GM19455 (cell line): ENCODE data around the gene P2RX7.
"Not testable (repeated sequence)": the region's sequence is repeated elsewhere in the genome, so short reads cannot be mapped to it uniquely, and the experiment has no call there.

Experiments used
- ATAC-seq: cut with Tn5 transposase; IDR thresholded peaks from one replicate; pipeline ENCODE4 v1.9.1; 2021; ENCODE audit not compliant: unreplicated experiment

Gene P2RX7

DNA sequence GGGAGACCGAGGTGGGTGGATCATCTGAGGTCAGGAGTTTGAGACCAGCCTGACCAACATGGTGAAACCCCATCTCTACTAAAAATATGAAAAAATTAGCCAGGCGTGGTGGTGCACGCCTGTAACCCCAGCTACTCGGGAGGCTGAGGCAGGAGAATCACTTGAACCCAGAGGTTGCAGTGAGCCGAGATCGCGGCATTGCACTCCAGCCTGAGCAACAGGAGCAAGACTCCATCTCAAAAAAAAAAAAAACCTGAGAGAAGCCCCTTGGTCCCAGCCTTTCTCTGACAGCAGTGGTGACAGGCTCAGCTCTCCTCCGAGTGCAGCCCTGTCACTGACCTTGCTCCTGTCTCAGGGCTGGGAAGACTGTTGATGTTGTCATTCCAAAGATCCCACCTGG is 94.2 kb downstream of the P2RX7 start:
- peak; percentile 6 for ATAC-seq

DNA sequence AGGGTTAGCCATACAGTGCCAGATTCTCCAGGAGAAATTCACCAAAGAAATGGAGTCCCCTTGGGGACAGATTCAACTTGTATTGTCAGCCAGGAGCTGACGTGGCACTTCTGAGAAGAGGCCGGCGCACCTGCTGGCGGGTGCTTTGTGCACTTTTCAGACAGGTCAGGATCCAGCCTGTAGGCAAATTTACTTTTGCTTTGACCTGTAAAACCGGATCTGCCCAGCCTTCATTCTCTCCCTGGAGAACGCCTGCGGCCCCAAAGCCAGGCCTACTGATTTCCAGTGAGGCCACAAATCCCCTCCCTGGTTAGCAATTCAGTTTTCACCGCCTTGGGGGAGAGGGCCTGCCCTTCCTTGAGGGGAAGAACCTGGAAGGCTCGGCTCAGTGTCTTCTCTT is 94.6 kb downstream of the P2RX7 start:
- peak; percentile 70 for ATAC-seq

DNA sequence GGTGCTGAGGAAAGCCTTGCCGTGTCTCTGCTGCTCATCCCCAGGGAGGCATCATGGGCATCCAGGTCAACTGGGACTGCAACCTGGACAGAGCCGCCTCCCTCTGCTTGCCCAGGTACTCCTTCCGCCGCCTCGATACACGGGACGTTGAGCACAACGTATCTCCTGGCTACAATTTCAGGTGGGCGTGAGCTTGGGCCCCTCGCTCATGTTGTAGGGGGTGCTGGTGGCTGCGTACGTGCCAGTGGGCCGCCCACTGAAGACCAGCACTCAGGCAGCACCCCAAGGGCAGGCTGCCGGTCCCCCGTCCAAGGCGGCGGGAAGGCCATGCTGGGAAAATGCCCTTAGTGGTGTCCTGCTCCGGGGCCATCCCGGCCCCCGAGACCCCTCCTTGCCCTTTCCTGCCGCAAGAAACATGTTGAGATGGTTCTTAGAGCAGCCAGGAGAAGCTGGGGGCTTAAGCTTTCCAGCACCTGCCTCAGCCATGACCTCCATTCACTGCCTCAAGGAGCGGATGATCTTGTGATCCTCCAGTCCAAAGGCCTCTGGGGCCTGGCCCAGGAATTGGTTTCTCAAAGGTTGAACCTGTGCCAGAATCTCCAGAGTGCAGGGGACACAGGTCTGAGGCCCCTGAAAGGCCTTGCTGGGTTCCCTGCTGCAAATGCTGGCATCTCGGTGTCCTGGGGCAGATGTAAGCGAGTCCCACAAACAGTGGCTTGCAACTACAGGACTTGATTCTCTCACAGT is 96.4 kb downstream of the P2RX7 start:
- ATAC-seq = no peak

DNA sequence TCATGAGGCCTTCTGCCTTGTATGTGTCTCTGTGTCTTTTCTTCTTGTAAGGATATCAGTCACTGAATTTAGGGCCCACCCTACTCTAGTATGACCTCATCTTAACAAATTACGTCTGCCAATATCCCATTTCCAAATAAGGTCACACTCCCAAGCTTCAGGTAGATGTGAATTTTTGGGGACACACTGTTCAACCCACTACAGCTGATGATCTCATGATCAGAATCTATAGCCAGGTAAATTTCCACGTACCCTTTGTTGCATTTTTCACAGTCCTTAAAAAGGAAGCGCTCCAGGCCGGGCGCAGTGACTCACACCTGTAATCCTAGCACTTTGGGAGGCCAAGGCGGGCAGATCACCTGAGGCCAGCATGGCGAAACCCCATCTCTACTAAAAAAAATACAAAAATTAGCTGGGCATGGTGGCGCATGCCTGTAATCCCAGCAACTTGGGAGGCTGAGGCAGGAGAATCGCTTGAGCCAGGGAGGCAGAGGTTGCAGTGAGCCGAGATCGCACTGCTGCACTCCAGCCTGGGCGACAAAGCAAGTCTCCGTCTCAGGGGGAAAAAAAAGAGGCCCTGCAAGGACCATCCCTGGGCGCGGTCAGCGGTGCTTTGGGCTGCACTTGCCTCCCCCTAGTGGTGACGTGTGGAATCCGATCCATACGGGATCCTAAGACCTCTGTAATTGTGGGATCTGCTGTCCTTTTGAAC is 97.3 kb downstream of the P2RX7 start:
- not testable (repeated sequence) for ATAC-seq

DNA sequence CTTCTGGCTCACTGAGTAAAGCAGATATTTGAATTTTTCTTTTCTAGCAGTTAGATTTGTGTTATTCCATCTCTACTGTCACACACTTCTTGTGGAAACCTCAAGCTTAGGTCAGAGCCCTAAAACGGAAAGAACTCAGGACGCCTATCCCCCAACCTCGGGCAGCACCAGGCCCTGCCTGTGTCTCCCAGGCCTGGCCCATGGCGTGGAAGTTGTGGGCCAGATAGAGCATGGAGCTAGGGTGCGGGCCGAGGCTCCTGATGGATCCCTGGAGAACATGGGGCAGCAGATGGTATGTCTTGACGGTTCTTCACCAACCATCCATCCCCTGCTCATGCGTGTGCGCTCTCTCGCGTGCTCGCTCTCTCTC is 97.8 kb downstream of the P2RX7 start:
- ATAC-seq = no peak

DNA sequence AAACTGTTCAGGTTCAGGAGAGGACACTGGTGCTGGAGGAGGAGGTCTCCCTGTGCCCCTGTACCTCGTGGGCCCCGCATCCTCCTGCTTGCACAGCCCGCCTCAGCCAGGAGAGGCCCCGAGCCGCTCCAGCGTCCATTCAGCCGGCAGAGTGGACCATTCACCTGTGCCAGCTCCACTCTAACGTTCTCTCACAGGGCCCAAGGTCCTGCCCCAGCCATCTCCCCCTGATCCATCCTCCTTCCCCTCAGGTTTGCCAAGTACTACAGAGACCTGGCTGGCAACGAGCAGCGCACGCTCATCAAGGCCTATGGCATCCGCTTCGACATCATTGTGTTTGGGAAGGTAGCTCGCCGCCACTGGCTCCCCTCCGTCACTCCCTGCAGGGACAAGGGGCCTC is 99.5 kb downstream of the P2RX7 start:
- no peak for ATAC-seq

DNA sequence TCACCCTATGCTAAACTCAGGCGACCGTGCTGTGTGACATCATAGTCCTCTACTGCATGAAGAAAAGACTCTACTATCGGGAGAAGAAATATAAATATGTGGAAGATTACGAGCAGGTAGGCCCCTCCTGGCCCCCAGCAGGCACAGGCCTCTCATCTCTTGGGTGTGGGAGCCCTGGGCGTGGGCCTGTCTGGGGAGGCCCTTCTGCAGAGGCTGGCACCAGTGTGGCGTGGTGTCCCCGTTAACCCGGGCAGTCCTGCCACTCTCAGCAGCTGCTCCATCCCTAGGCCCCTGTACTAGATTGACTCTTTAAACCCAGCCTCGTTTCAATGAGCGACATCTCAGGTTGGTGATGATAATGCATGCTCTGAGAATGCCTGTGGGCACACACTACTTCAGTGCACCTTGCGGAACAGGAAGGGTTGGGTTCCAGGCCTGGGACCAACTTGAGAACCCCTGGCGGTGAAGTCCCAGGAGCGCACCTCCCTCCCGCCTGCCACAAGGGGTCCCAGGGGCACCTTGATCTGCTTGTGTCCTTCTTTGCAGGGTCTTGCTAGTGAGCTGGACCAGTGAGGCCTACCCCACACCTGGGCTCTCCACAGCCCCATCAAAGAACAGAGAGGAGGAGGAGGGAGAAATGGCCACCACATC is 100.4 kb downstream of the P2RX7 start:
- no peak for ATAC-seq

DNA sequence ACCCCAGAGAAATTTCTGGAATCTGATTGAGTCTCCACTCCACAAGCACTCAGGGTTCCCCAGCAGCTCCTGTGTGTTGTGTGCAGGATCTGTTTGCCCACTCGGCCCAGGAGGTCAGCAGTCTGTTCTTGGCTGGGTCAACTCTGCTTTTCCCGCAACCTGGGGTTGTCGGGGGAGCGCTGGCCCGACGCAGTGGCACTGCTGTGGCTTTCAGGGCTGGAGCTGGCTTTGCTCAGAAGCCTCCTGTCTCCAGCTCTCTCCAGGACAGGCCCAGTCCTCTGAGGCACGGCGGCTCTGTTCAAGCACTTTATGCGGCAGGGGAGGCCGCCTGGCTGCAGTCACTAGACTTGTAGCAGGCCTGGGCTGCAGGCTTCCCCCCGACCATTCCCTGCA is 100.9 kb downstream of the P2RX7 start:
- no peak for ATAC-seq

DNA sequence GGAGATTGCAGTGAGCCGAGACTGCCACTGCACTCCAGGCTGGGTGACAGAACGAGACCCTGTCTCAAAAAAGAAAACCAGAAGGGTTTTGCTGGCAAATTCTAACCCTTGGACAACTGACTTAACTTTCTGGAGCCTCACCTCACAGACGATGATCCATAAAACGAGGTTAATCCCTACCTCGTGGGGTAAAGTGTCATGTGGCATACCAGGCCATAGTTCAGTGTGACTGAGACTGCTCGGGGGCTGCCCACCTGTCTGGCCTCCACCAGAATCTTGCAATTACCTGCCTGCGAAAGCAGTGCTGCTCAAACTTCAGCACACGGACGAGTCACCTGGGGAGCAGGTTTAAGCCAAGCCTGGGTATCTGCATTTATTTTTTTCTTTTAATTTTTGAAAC is 104.1 kb downstream of the P2RX7 start:
- ATAC-seq = no peak

DNA sequence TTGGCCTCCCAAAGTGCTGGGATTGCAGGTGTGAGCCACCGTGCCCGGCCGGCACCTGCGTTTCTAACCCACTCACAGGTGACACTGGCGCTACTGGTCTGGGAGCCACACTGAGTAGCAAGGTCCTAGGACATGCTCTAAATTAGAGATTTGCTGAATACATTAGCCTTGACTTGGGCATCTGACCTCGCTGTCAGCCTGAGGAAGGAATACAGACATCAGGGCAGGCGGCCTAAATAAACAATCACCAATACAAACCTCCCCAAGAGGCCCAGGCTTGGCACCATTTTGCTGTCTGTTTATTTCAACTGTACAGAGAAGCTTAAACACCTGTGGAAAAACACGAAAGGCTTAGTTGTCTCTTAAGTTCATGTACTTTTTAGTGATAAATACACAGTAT is 104.7 kb downstream of the P2RX7 start:
- ATAC-seq = no peak
